Calu3 (cell line): ENCODE measurements around the gene SF1. TPM values are rescaled to one million over a fixed set of nuclear protein-coding genes. Genes with fewer than 3 reads are reported as not detected.

ENCODE experiments used
- Bru-seq: library from RNA; stranded (reverse); fragments of 400-500 nt; gene quantifications from one replicate; lab custom pipeline; 2021; lab: Mats Ljungman, UMichigan
- BruChase-seq, 2 experiments: library from RNA; stranded (reverse); fragments of 400-500 nt; gene quantifications; one replicate each; lab custom pipeline; 2021; lab: Mats Ljungman, UMichigan
- BruUV-seq: library from RNA; stranded (reverse); fragments of 400-500 nt; replicated peaks from 2 replicates; lab custom pipeline; 2021; lab: Mats Ljungman, UMichigan
- CTCF ChIA-PET: fragments of 300-600 bp; sonication (Branson Sonifier 250); formaldehyde crosslinking; loops from one replicate; lab custom pipeline; 2022; ENCODE audit warnings: antibody characterized with exemption; lab: Charles Lee
- DNase-seq: peaks from one replicate; pipeline ENCODE4 v3.0.0; 2022
- H3K27ac Mint-ChIP-seq: one replicate; pipeline ENCODE4 v1.8.0; 2022; ENCODE audit warnings: mixed read lengths; ENCODE audit not compliant: unreplicated experiment
- H3K27me3 Mint-ChIP-seq: one replicate; pipeline ENCODE4 v1.8.0; 2022; ENCODE audit warnings: mixed read lengths; ENCODE audit not compliant: unreplicated experiment
- H3K36me3 Mint-ChIP-seq: one replicate; pipeline ENCODE4 v1.8.0; 2022; ENCODE audit warnings: mild to moderate bottlenecking, moderate library complexity, mixed read lengths; ENCODE audit not compliant: insufficient read depth, unreplicated experiment
- H3K4me1 Mint-ChIP-seq: one replicate; pipeline ENCODE4 v1.8.0; 2022; ENCODE audit warnings: mild to moderate bottlenecking, low read depth, mixed read lengths; ENCODE audit not compliant: unreplicated experiment
- H3K4me3 Mint-ChIP-seq: one replicate; pipeline ENCODE4 v1.8.0; 2022; ENCODE audit warnings: mild to moderate bottlenecking, low read depth, moderate library complexity, mixed read lengths; ENCODE audit not compliant: unreplicated experiment
- H3K9me3 Mint-ChIP-seq: one replicate; pipeline ENCODE4 v1.8.0; 2022; ENCODE audit warnings: low read depth, mixed read lengths; ENCODE audit not compliant: unreplicated experiment
- CTCF ChIP-seq: fragments of 200-600 bp; IDR thresholded peaks from one replicate; pipeline ENCODE4 v1.8.0; 2022; ENCODE audit warnings: antibody characterized with exemption; ENCODE audit not compliant: unreplicated experiment
- intact Hi-C: fragments of 100-400 bp; cut with micrococcal nuclease; formaldehyde crosslinking; loops from one replicate; pipeline ENCODE4 v1.10.0; 2022; ENCODE audit not compliant: unreplicated experiment
- long read RNA-seq: library from polyadenylated mRNA; stranded (forward); transcript quantifications from one replicate; pipeline ENCODE4 v2.0.0, GENCODE V29; 2022
- total RNA-seq: library from RNA; stranded (reverse); gene quantifications from 2 replicates; pipeline ENCODE4 v1.2.3, GENCODE V29; 2022

The SF1 gene
- total RNA-seq, result 312 and 319 TPM in 2 replicates
- percentile 99 among the genes with signal in this experiment for Bru-seq, nascent RNA
- percentile 98 among the genes with signal in this experiment for BruChase-seq, experiment 1, labeled RNA remaining after a 6-hour chase
- percentile 98 among the genes with signal in this experiment for BruChase-seq, experiment 2, labeled RNA remaining after a 2-hour chase
- long read RNA-seq, transcript SF1-205 (13 exons, 2,854 nt), result minor isoform, 8 of 88 reads
- long read RNA-seq, transcript SF1-204 (13 exons, 3,470 nt), result minor isoform, 9 of 88 reads
- long read RNA-seq, transcript SF1-201 (13 exons, 2,850 nt), result major isoform, 30 of 88 reads
- long read RNA-seq, partial matches to known transcripts, result 10 of 88 reads
- long read RNA-seq, other reads (novel, unspliced or antisense), result 27 of 88 reads

GRCh38 chr11:64778473-64779298 lies at the start of gene SF1:
Gene SF1 (minus strand): TSS chr11:64778542. CDS start chr11:64778392, 150 bp downstream.
- no TSS peak for BruUV-seq
- DNase-seq, result peak; percentile 99
- H3K4me3 Mint-ChIP-seq, result peak within 1 kb of the TSS; percentile 90
- CTCF ChIA-PET, result interaction anchor here (0.6 to 1.1 kb wide), 8 partner anchors 9 to 547 kb away, joined by 3 to 7 read pairs (median 4); partner anchors contain the start of genes MEN1 and TM7SF2
- H3K9me3 Mint-ChIP-seq, result no peaks in the 10 kb centered on the region
- H3K27ac Mint-ChIP-seq, result peak within 1 kb of the TSS; percentile 96
- H3K36me3 Mint-ChIP-seq, result peaks cover 63% of the 10 kb centered on the region
- no peaks in the 10 kb centered on the region for H3K27me3 Mint-ChIP-seq
- intact Hi-C loops, result no loop called here
- H3K4me1 Mint-ChIP-seq, result peaks cover 28% of the 10 kb centered on the region
- no peak for TF ChIP-seq CTCF

GRCh38 chr11:64827451-64827839 lies 49.1 kb upstream of the SF1 start:
- no peak for DNase-seq
- H3K4me1 Mint-ChIP-seq, result no peaks in the 10 kb centered on the region
- CTCF ChIA-PET, result no interaction called here
- peaks cover 37% of the 10 kb centered on the region for H3K36me3 Mint-ChIP-seq
- intact Hi-C loops, result no loop called here
- TF ChIP-seq CTCF, result no peak
- no peak overlapping the region for H3K27ac Mint-ChIP-seq
- no TSS peak for BruUV-seq
- no peaks in the 10 kb centered on the region for H3K9me3 Mint-ChIP-seq
- H3K27me3 Mint-ChIP-seq, result no peaks in the 10 kb centered on the region
- no peak overlapping the region for H3K4me3 Mint-ChIP-seq

- no peaks in the 10 kb centered on the region for H3K4me1 Mint-ChIP-seq
- H3K9me3 Mint-ChIP-seq, result no peaks in the 10 kb centered on the region
- H3K27ac Mint-ChIP-seq, result no peak overlapping the region
- peaks cover 37% of the 10 kb centered on the region for H3K36me3 Mint-ChIP-seq
- no peak for TF ChIP-seq CTCF
- CTCF ChIA-PET, result interaction anchor here (0.6 kb wide), 1 partner anchor 189 kb away, joined by 3 read pairs; no protein-coding TSS in a partner anchor
- no peak overlapping the region for H3K4me3 Mint-ChIP-seq
- no TSS peak for BruUV-seq
- intact Hi-C loops, result no loop called here
- DNase-seq, result no peak
- H3K27me3 Mint-ChIP-seq, result no peaks in the 10 kb centered on the region
Observed at GRCh38 chr11:64826578-64827450, 48.5 kb upstream of the SF1 start.

- intact Hi-C loops, result no loop called here
- BruUV-seq, result no TSS peak
- Mint-ChIP-seq H3K4me1 (no peaks in the 10 kb centered on the region), H3K4me3 (no peak overlapping the region), H3K36me3 (peaks cover 29% of the 10 kb centered on the region), H3K27me3 (no peaks in the 10 kb centered on the region), H3K27ac (no peak overlapping the region), H3K9me3 (no peaks in the 10 kb centered on the region)
- no peak for DNase-seq
- no peak for TF ChIP-seq CTCF
- CTCF ChIA-PET, result interaction anchor here (0.6 kb wide), 1 partner anchor 190 kb away, joined by 3 read pairs; no protein-coding TSS in a partner anchor
Observed at GRCh38 chr11:64826062-64826461, 47.7 kb upstream of the SF1 start.
